GM18502 (cell line): ENCODE measurements around the gene JARID2.

ENCODE experiments used
- ATAC-seq: cut with Tn5 transposase; IDR thresholded peaks from one replicate; pipeline ENCODE4 v1.9.1; 2021; ENCODE audit warnings: mild to moderate bottlenecking; ENCODE audit not compliant: unreplicated experiment, poor library complexity

JARID2 gene

GRCh38 chr6:15327271-15327670 lies 81.4 kb downstream of the JARID2 start:
- no peak for ATAC-seq

- ATAC-seq: no peak
These were observed 83.4 kb downstream of the JARID2 start for GRCh38 chr6:15329197-15329671.

DNA sequence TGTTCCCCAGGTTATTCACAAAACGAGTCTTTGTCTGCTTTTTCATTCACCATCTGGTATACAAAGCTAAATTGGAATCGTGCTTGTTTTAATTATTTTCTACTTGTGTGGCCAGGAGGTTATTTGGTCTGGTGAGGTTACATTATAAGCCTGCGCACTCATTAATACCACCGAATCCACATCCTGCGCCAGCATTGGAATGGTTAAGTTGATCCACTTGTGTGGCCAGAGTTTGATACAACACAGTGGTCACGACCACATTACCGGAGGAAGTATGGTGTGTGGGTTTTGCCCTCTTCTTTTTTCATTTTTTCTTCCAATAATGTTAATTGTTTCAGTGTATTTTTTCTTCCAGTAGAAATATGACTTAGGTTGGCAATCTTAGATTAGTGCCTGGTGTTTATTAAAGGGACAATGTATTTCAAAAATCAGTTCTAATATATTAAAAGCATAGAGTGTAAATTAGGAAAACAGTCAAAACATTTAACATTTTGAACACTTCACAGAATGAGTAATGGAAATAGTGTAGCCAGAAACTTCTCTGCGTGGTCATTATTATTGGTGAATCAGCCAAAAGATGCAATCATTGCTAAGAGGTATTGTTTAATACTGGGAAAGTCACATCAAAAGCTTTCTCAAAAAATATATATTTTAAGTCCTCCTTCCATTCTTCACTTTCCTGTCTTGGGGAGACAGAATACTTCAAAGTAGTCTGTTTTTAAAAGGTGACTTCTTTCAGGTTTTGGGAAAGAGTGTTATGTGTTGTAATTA lies 84.5 kb downstream of the JARID2 start:
- no peak for ATAC-seq

- ATAC-seq: no peak
These were observed 85.3 kb downstream of the JARID2 start for GRCh38 chr6:15331143-15331542.

DNA sequence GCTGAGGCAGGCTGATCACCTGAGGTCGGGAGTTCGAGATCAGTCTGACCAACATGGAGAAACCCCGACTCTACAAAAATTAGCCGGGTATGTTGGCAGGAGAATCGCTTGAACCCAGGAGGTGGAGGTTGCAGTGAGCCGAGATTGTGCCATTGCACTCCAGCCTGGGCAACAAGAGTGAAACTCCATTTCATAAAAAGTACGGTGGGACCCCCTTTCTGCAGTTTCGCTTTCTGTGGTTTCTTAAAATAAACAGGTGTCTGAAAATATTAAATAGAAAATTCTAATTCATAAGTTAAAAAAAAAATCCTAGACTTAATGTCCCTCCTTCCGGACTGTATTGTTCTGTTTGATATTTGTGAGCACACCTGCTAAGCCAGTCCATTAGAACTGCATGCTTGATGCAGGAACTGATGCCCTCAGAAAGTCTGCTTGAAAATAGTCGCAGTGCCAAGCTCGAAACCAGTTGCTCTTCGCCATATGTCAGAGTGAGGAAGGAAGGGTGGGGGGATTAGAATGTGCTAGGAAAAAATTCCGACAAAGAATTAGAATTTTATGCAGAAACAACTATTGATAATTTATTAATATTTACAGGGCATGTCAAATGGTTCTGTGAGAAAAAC lies 85.9 kb downstream of the JARID2 start:
- no peak for ATAC-seq

GRCh38 chr6:15332446-15332845 lies 86.6 kb downstream of the JARID2 start:
- ATAC-seq: no peak

DNA sequence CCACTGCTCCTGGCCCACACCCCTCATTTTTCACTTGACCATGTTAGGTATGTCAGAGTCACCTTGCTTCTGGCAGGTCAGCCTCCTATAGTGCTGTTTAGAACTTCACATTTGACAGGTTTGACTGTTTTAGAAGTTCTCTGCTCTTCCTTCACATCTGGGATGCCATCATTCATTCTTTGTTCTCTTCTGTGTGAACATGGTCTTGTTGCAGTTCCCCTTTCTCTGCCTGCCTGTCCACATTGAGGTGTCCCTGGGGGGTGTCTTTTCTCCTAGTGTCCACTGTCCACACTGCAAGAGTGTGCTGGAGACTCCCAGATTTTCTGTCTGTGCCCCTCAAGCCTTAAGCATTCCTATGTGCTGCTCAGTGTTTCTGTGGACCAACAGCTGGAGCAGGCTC lies 89.5 kb downstream of the JARID2 start:
- no peak for ATAC-seq

GRCh38 chr6:15335916-15336315 lies 90.0 kb downstream of the JARID2 start:
- ATAC-seq: no peak

DNA sequence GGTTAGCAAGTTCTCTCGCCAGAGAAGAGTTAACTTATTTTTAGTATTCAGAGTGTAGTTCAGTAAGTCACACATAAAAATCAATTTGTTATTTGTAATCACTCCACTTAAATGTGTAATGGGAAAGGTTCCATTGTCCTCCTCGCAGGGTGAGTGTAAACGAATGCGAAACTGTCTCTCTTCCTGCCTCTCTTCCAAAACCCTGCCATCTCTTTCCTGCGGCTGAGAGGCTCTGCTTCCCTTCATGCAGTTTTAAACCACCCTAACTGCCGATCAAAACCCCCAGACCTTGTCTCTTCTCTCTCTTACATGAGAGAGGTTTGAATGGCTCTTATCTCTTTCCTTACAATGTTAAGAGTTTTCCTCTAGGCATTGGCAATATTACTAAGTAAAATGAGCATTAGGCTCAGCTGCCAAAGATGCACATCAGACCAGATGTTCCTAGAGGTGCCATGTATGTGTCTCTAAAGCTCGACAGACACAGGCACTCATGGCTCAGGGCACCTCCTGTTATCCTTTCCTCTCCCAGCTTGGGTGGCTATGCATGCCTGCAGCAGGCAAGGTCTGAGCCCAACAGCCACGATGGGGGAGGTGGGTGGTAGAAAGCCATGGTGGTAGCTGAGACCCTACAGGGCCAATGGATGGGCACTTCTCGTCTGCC lies 91.2 kb downstream of the JARID2 start:
- no peak for ATAC-seq

DNA sequence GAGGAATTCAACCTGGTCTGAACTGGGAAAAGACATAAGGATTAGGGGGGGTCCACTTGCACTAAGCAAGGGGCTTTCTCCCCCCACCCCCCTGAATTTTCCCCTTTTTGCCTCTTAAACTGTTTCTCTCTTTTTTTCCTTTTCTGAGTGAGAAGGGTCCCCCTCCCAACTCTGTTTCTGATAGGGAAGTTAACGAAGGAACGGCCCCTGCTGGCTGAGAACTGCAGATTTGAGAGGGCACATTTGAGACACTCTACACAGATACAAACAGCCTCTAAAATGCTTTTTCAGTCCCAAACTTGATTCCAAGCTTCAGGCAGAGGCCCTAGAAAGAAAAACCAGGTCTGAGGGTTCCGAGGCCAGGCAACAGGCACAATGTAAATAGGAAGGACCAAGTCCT lies 91.7 kb downstream of the JARID2 start:
- ATAC-seq: no peak

- ATAC-seq: no peak
These were observed 92.6 kb downstream of the JARID2 start for GRCh38 chr6:15338476-15338875.

DNA sequence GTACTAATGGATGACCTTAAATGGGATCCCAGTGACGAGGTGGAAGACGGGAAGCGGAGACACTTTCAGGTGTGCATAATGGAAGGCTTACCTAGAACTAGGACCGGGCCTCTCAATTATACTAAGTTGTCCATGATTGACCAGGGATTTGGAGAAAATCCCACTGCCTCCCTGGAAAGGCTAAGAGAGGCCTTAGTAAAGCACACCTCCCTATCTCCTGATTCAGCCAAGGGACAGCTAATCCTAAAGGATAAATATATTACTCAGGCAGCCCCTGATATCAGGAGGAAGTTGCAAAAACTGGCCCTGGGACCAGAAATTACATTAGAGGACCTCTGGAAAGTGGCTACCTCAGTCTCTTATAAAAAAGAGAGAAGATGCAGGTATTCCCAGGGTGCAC lies 93.2 kb downstream of the JARID2 start:
- no peak for ATAC-seq

- no peak for ATAC-seq
These were observed 94.3 kb downstream of the JARID2 start for GRCh38 chr6:15340105-15340601.

DNA sequence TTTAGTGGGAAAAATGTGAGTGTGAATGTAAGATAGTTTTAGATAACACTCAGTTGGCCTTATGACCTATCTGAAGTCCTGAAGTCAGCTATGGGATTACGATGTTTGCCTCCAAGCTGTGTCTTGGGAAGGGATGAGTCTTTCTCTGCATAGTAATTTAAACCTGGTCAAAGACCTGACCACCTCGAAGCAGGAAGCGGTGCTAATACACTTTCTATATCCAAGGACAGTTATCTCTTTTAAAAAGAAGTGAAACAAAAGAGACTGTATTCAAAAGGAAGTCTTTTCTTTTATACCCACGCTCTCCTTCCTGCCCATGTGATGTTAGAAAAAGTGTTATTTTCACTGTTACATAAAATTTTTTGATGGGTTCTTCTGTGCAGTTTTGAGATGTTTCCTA lies 94.9 kb downstream of the JARID2 start:
- no peak for ATAC-seq

- ATAC-seq: no peak
These were observed 95.6 kb downstream of the JARID2 start for GRCh38 chr6:15341311-15342001.

GRCh38 chr6:15342114-15342513 lies 96.2 kb downstream of the JARID2 start:
- no peak for ATAC-seq

DNA sequence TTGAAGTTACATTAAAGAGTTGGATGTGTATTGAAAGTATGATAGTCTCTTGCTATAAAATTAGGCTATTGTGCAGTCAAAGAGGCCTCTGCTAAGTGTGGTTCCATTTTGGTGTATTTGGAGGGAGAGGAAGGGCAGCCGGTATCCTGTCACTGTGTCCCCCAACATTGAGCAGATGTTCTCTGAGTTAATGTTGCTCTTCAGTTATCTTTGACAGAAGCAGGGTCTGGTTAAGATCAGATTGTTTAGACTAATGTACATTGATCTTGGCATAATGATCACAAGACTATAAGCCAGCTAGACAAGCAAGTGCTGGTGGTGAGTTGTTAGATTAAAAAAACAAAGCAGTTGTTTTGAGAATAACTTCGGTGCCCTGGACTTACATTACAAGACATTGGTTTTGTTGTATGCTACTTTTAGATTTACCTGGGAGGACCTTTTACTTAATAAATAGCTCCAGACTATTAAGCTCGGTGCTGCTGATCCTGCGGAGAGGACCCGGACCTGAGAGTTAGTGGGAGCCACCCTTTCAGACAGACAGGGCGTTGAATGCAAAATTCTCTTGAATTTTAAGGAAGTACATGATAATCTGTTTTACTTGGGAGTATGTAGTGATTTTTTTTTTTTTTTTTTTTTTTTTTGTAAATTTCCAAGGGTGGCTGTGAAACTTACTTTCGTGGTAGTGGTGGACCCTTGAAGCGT lies 97.8 kb downstream of the JARID2 start:
- ATAC-seq: no peak

DNA sequence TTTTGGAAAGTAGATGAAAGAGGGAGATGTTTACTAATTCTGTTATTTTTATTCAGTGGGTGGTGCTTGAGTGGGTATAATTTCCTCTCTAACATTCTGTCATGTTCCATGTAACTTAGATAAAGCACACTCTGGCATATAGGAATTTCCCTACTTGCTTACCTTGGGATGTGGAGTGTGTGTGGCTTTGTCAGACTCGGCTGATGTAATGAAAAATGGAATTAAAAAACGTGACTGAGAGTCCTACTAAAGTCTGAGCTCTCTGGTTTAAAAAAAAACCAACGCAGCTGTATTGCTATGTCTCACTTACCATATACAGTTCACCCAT lies 98.3 kb downstream of the JARID2 start:
- no peak for ATAC-seq

GRCh38 chr6:15344831-15345230 lies 99.0 kb downstream of the JARID2 start:
- no peak for ATAC-seq

DNA sequence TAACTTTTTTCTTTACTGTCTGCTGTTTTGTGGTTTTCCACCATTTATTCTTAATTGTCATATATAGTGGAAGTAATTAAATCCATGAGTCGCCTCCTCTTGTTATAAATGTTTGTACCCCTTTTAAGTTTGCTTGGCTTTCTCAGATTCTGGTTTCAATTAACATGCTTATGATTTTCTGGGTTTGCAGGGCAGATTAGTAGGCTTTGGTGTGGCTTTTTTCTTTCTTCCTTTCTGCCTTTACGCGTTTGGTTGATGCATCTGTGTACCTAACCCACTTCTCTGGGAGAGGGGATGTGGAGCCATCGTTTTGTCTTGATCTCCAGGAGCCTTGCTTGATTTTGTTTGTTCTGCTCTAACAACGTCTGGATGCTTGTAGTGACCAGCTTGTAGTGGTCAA lies 100.4 kb downstream of the JARID2 start:
- no peak for ATAC-seq
